ENCODE results near the gene RLBP1. TPM values are rescaled to one million over a fixed set of nuclear protein-coding genes. Genes with fewer than 3 reads are reported as not detected.
A peak's percentile ranks its signal among the peaks of the same experiment; 100 is the strongest.

The RLBP1 gene
- total and polyA plus RNA-seq, 10 donors, result not detected

- H3K27ac ChIP-seq, result peak overlapping the region in 5 of 8 donors; percentile 16 to 56 (median 36)
- intact Hi-C loops (cut with DNase I; ENCODE audit: low total_unique reads), result no loop called here
- no peak for DNase-seq
- WGBS, 5 donors, result 31 to 48% (median 45%) methylated on average over 6 of the region's 6 CpGs
- H3K4me3 ChIP-seq, result no peak overlapping the region
- TF ChIP-seq POLR2AphosphoS5 (IDR thresholded peaks at IDR 0.05), result peak in 2 of 3 donors; percentile 18 to 59
- TF ChIP-seq CTCF (IDR thresholded peaks at IDR 0.05 in 8 of 11, conservative IDR thresholded peaks at IDR 0.05 in 3 of 11), result no peak
- H3K36me3 ChIP-seq, result peaks cover 0 to 79% (median 31%) of the 10 kb centered on the region in 6 donors
- no peaks in the 10 kb centered on the region for H3K27me3 ChIP-seq (replicated peaks in 1 of 7)
- H3K4me1 ChIP-seq, result peaks cover 0 to 20% (median 3%) of the 10 kb centered on the region in 6 donors
- H3K9me3 ChIP-seq, result no peaks in the 10 kb centered on the region
These were observed 21.6 kb downstream of the RLBP1 start for GRCh38 chr15:89199746-89200145.

- peak overlapping the region in 3 of 8 donors; percentile 36 to 56 (median 42) for H3K27ac ChIP-seq
- peaks cover 0 to 20% (median 3%) of the 10 kb centered on the region in 6 donors for H3K4me1 ChIP-seq
- TF ChIP-seq POLR2A (IDR thresholded peaks at IDR 0.05) (no peak), CTCF (IDR thresholded peaks at IDR 0.05 in 8 of 11, conservative IDR thresholded peaks at IDR 0.05 in 3 of 11) (no peak), POLR2AphosphoS5 (IDR thresholded peaks at IDR 0.05) (no peak)
- WGBS, 5 donors, result 88 to 96% (median 94%) methylated on average over 3 of the region's 3 CpGs
- intact Hi-C loops (cut with DNase I; ENCODE audit: low total_unique reads), result no loop called here
- H3K9me3 ChIP-seq, result no peaks in the 10 kb centered on the region
- H3K27me3 ChIP-seq (replicated peaks in 1 of 7), result no peaks in the 10 kb centered on the region
- no peak for DNase-seq
- peaks cover 0 to 88% (median 39%) of the 10 kb centered on the region in 6 donors for H3K36me3 ChIP-seq
- H3K4me3 ChIP-seq, result no peak overlapping the region
These were observed 22.4 kb downstream of the RLBP1 start for GRCh38 chr15:89198934-89199333.

- peaks cover 0 to 20% (median 3%) of the 10 kb centered on the region in 6 donors for H3K4me1 ChIP-seq
- TF ChIP-seq POLR2A (IDR thresholded peaks at IDR 0.05) (no peak), CTCF (IDR thresholded peaks at IDR 0.05 in 8 of 11, conservative IDR thresholded peaks at IDR 0.05 in 3 of 11) (no peak), POLR2AphosphoS5 (IDR thresholded peaks at IDR 0.05) (no peak)
- intact Hi-C loops (cut with DNase I; ENCODE audit: low total_unique reads), result no loop called here
- no peak overlapping the region for H3K4me3 ChIP-seq
- WGBS, 5 donors, result 87 to 94% (median 90%) methylated on average over 2 of the region's 2 CpGs
- H3K36me3 ChIP-seq, result peaks cover 0 to 95% (median 46%) of the 10 kb centered on the region in 6 donors
- H3K9me3 ChIP-seq, result no peaks in the 10 kb centered on the region
- no peak for DNase-seq
- H3K27ac ChIP-seq, result peak overlapping the region in 3 of 8 donors; percentile 57 to 61 (median 61)
- H3K27me3 ChIP-seq (replicated peaks in 1 of 7), result no peaks in the 10 kb centered on the region
These were observed 23.2 kb downstream of the RLBP1 start for GRCh38 chr15:89198196-89198595.

GRCh38 chr15:89197503-89197971 lies 23.8 kb downstream of the RLBP1 start:
- no peaks in the 10 kb centered on the region for H3K9me3 ChIP-seq
- H3K27ac ChIP-seq, result peak overlapping the region in 6 of 8 donors; percentile 2 to 63 (median 59)
- H3K36me3 ChIP-seq, result peaks cover 0 to 100% (median 52%) of the 10 kb centered on the region in 6 donors
- peaks cover 0 to 20% (median 3%) of the 10 kb centered on the region in 6 donors for H3K4me1 ChIP-seq
- WGBS, 5 donors, result 58 to 76% (median 61%) methylated on average over 4 of the region's 4 CpGs
- H3K27me3 ChIP-seq (replicated peaks in 1 of 7), result no peaks in the 10 kb centered on the region
- no peak overlapping the region for H3K4me3 ChIP-seq
- no peak for DNase-seq
- no peak for TF ChIP-seq POLR2A (IDR thresholded peaks at IDR 0.05)
- peak in 2 of 3 donors; percentile 14 to 20 for TF ChIP-seq POLR2AphosphoS5 (IDR thresholded peaks at IDR 0.05)
- TF ChIP-seq CTCF (IDR thresholded peaks at IDR 0.05 in 8 of 11, conservative IDR thresholded peaks at IDR 0.05 in 3 of 11), result no peak
- intact Hi-C loops (cut with DNase I; ENCODE audit: low total_unique reads), result no loop called here
